ENCODE data around the gene ACAD9.
"Not testable (repeated sequence)": the region's sequence is repeated elsewhere in the genome, so short reads cannot be mapped to it uniquely, and the experiment has no call there.

The ACAD9 gene

GRCh38 chr3:128864351-128864811, 15.0 kb upstream of the ACAD9 start:
- TF ChIP-seq CTCF (IDR thresholded peaks at IDR 0.05; ENCODE audit: extremely low read depth, missing control alignments), result no peak
- DNase-seq (ENCODE audit: low spot score), result no peak

- DNase-seq (ENCODE audit: low spot score), result not testable (repeated sequence)
These were observed 14.3 kb upstream of the ACAD9 start for GRCh38 chr3:128864849-128865804.

GRCh38 chr3:128867200-128868125, 12.0 kb upstream of the ACAD9 start:
- TF ChIP-seq CTCF (IDR thresholded peaks at IDR 0.05; ENCODE audit: extremely low read depth, missing control alignments), result no peak
- no peak for DNase-seq (ENCODE audit: low spot score)

- no peak for TF ChIP-seq CTCF (IDR thresholded peaks at IDR 0.05; ENCODE audit: extremely low read depth, missing control alignments)
- DNase-seq (ENCODE audit: low spot score), result no peak
These were observed 9.1 kb upstream of the ACAD9 start for GRCh38 chr3:128870347-128870746.

GRCh38 chr3:128872282-128872681, 7.1 kb upstream of the ACAD9 start:
- no peak for TF ChIP-seq CTCF (IDR thresholded peaks at IDR 0.05; ENCODE audit: extremely low read depth, missing control alignments)
- DNase-seq (ENCODE audit: low spot score), result no peak

GRCh38 chr3:128872744-128873143, 6.7 kb upstream of the ACAD9 start:
- no peak for DNase-seq (ENCODE audit: low spot score)
- no peak for TF ChIP-seq CTCF (IDR thresholded peaks at IDR 0.05; ENCODE audit: extremely low read depth, missing control alignments)

- no peak for TF ChIP-seq CTCF (IDR thresholded peaks at IDR 0.05; ENCODE audit: extremely low read depth, missing control alignments)
- DNase-seq (ENCODE audit: low spot score), result no peak
These were observed 6.0 kb upstream of the ACAD9 start for GRCh38 chr3:128873244-128874022.
